Muscle layer of colon (tissue), 2 donors: ENCODE measurements around the gene RALGAPB.

Experiments used
- H3K27ac ChIP-seq: one replicate; pipeline ENCODE4 v1.7.0; 2013; ENCODE audit warnings: low read depth, mild to moderate bottlenecking, low read length, moderate library complexity
- H3K27me3 ChIP-seq, 2 donors: one replicate each; pipeline ENCODE4 v1.7.0; 2013; ENCODE audit warnings: low read length in 2 of 2, mild to moderate bottlenecking in 2 of 2; ENCODE audit not compliant: insufficient read depth in 2 of 2, control insufficient read depth in 1 of 2
- H3K36me3 ChIP-seq: one replicate; pipeline ENCODE4 v1.7.0; 2013; ENCODE audit warnings: mild to moderate bottlenecking, low read length; ENCODE audit not compliant: insufficient read depth
- H3K4me1 ChIP-seq: one replicate; pipeline ENCODE4 v1.7.0; 2013; ENCODE audit warnings: mild to moderate bottlenecking, low read length; ENCODE audit not compliant: insufficient read depth
- H3K4me3 ChIP-seq, 2 donors: one replicate each; pipeline ENCODE4 v1.7.0; 2013; ENCODE audit warnings: low read length in 2 of 2, low read depth in 1 of 2, mild to moderate bottlenecking in 1 of 2, moderate library complexity in 1 of 2
- H3K9ac ChIP-seq: one replicate; pipeline ENCODE4 v1.7.0; 2013; ENCODE audit warnings: low read length
- H3K9me3 ChIP-seq: one replicate; pipeline ENCODE4 v1.7.0; 2013; ENCODE audit warnings: mild to moderate bottlenecking, low read length
- donor health status: abdominal sarcoma.
- donor health status: Adenocarcinoma of cecum.

RALGAPB gene

GRCh38 chr20:38536310-38536709 lies 63.7 kb downstream of the RALGAPB start:
- no peak overlapping the region for H3K27ac ChIP-seq
- H3K4me3 ChIP-seq: no peak overlapping the region
- no peak overlapping the region for H3K9ac ChIP-seq
- no peaks in the 10 kb centered on the region for H3K27me3 ChIP-seq
- H3K9me3 ChIP-seq: no peaks in the 10 kb centered on the region
- peaks cover 73% of the 10 kb centered on the region for H3K36me3 ChIP-seq
- H3K4me1 ChIP-seq: no peaks in the 10 kb centered on the region

GRCh38 chr20:38537176-38537575 lies 64.5 kb downstream of the RALGAPB start:
- Histone ChIP-seq H3K27ac (no peak overlapping the region), H3K9ac (no peak overlapping the region), H3K4me3 (no peak overlapping the region), H3K36me3 (peaks cover 73% of the 10 kb centered on the region), H3K27me3 (no peaks in the 10 kb centered on the region), H3K9me3 (no peaks in the 10 kb centered on the region), H3K4me1 (peaks cover under 1% of the 10 kb centered on the region)

GRCh38 chr20:38538789-38539188 lies 66.1 kb downstream of the RALGAPB start:
- no peaks in the 10 kb centered on the region for H3K9me3 ChIP-seq
- H3K27me3 ChIP-seq: no peaks in the 10 kb centered on the region
- no peak overlapping the region for H3K9ac ChIP-seq
- H3K4me3 ChIP-seq: no peak overlapping the region
- no peak overlapping the region for H3K27ac ChIP-seq
- H3K36me3 ChIP-seq: peaks cover 69% of the 10 kb centered on the region
- peaks cover 10% of the 10 kb centered on the region for H3K4me1 ChIP-seq

- Histone ChIP-seq H3K36me3 (peaks cover 61% of the 10 kb centered on the region), H3K27me3 (no peaks in the 10 kb centered on the region), H3K27ac (peak overlapping the region; percentile 55), H3K9me3 (no peaks in the 10 kb centered on the region), H3K4me3 (no peak overlapping the region), H3K4me1 (peaks cover 10% of the 10 kb centered on the region), H3K9ac (no peak overlapping the region)
Measured at GRCh38 chr20:38543014-38543906, 70.6 kb downstream of the RALGAPB start.

GRCh38 chr20:38545771-38546170 lies 73.1 kb downstream of the RALGAPB start:
- H3K4me3 ChIP-seq: no peak overlapping the region
- peaks cover 49% of the 10 kb centered on the region for H3K36me3 ChIP-seq
- H3K27ac ChIP-seq: no peak overlapping the region
- no peaks in the 10 kb centered on the region for H3K9me3 ChIP-seq
- H3K27me3 ChIP-seq: no peaks in the 10 kb centered on the region
- peaks cover 10% of the 10 kb centered on the region for H3K4me1 ChIP-seq
- no peak overlapping the region for H3K9ac ChIP-seq

- no peak overlapping the region for H3K9ac ChIP-seq
- no peak overlapping the region for H3K4me3 ChIP-seq
- no peaks in the 10 kb centered on the region for H3K9me3 ChIP-seq
- peaks cover 7% of the 10 kb centered on the region for H3K4me1 ChIP-seq
- H3K27ac ChIP-seq: no peak overlapping the region
- no peaks in the 10 kb centered on the region for H3K27me3 ChIP-seq
- peaks cover 52% of the 10 kb centered on the region for H3K36me3 ChIP-seq
Measured at GRCh38 chr20:38547288-38548085, 74.8 kb downstream of the RALGAPB start.

- no peaks in the 10 kb centered on the region for H3K9me3 ChIP-seq
- peaks cover 62% of the 10 kb centered on the region for H3K36me3 ChIP-seq
- no peak overlapping the region for H3K27ac ChIP-seq
- no peak overlapping the region for H3K9ac ChIP-seq
- no peaks in the 10 kb centered on the region for H3K4me1 ChIP-seq
- H3K4me3 ChIP-seq: no peak overlapping the region
- H3K27me3 ChIP-seq: no peaks in the 10 kb centered on the region
Measured at GRCh38 chr20:38548356-38549083, 75.9 kb downstream of the RALGAPB start.

GRCh38 chr20:38550274-38550673 lies 77.6 kb downstream of the RALGAPB start:
- no peaks in the 10 kb centered on the region for H3K4me1 ChIP-seq
- no peak overlapping the region for H3K9ac ChIP-seq
- H3K9me3 ChIP-seq: no peaks in the 10 kb centered on the region
- no peak overlapping the region for H3K4me3 ChIP-seq
- H3K36me3 ChIP-seq: peaks cover 79% of the 10 kb centered on the region
- no peak overlapping the region for H3K27ac ChIP-seq
- H3K27me3 ChIP-seq: no peaks in the 10 kb centered on the region

- no peaks in the 10 kb centered on the region for H3K4me1 ChIP-seq
- H3K27me3 ChIP-seq: no peaks in the 10 kb centered on the region
- H3K9me3 ChIP-seq: no peaks in the 10 kb centered on the region
- H3K27ac ChIP-seq: no peak overlapping the region
- no peak overlapping the region for H3K9ac ChIP-seq
- H3K4me3 ChIP-seq: no peak overlapping the region
- peaks cover 77% of the 10 kb centered on the region for H3K36me3 ChIP-seq
Measured at GRCh38 chr20:38551056-38551626, 78.5 kb downstream of the RALGAPB start.

- no peak overlapping the region for H3K27ac ChIP-seq
- no peaks in the 10 kb centered on the region for H3K27me3 ChIP-seq
- H3K4me1 ChIP-seq: no peaks in the 10 kb centered on the region
- H3K9me3 ChIP-seq: no peaks in the 10 kb centered on the region
- H3K4me3 ChIP-seq: no peak overlapping the region
- H3K9ac ChIP-seq: no peak overlapping the region
- peaks cover 70% of the 10 kb centered on the region for H3K36me3 ChIP-seq
Measured at GRCh38 chr20:38554986-38555385, 82.3 kb downstream of the RALGAPB start.

GRCh38 chr20:38555395-38555794 lies 82.8 kb downstream of the RALGAPB start:
- H3K27ac ChIP-seq: no peak overlapping the region
- H3K36me3 ChIP-seq: peaks cover 72% of the 10 kb centered on the region
- no peak overlapping the region for H3K9ac ChIP-seq
- no peaks in the 10 kb centered on the region for H3K4me1 ChIP-seq
- H3K4me3 ChIP-seq: no peak overlapping the region
- no peaks in the 10 kb centered on the region for H3K27me3 ChIP-seq
- H3K9me3 ChIP-seq: no peaks in the 10 kb centered on the region
